Peyer's patch (tissue), 4 donors: ENCODE data around the gene RAB7A.
A peak's percentile ranks its signal among the peaks of the same experiment; 100 is the strongest.

Experiments used
- POLR2A ChIP-seq, 2 donors: fragments of 450-650 bp; IDR thresholded peaks; one replicate each; pipeline ENCODE4 v1.5.1; 2017; ENCODE audit warnings: antibody characterized with exemption in 2 of 2, mild to moderate bottlenecking in 2 of 2, moderate library complexity in 2 of 2
- TF ChIP-seq, protein P1 (sequence below), 6 experiments: fragments of 450-650 bp in 4 of 6; fragments of 200-600 bp in 2 of 6; sonication (generic) in 1 of 6; IDR thresholded peaks; one replicate each; pipeline ENCODE4 v1.5.1; 2017 to 2019; ENCODE audit warnings: antibody characterized with exemption in 6 of 6, mild to moderate bottlenecking in 3 of 6, moderate library complexity in 1 of 6

- no peak for TF ChIP-seq POLR2A (IDR thresholded peaks at IDR 0.05)
- TF ChIP-seq, protein P1, sequence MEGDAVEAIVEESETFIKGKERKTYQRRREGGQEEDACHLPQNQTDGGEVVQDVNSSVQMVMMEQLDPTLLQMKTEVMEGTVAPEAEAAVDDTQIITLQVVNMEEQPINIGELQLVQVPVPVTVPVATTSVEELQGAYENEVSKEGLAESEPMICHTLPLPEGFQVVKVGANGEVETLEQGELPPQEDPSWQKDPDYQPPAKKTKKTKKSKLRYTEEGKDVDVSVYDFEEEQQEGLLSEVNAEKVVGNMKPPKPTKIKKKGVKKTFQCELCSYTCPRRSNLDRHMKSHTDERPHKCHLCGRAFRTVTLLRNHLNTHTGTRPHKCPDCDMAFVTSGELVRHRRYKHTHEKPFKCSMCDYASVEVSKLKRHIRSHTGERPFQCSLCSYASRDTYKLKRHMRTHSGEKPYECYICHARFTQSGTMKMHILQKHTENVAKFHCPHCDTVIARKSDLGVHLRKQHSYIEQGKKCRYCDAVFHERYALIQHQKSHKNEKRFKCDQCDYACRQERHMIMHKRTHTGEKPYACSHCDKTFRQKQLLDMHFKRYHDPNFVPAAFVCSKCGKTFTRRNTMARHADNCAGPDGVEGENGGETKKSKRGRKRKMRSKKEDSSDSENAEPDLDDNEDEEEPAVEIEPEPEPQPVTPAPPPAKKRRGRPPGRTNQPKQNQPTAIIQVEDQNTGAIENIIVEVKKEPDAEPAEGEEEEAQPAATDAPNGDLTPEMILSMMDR (IDR thresholded peaks at IDR 0.05): peak in 1 of 6 experiments; percentile 6
Measured at GRCh38 chr3:128725547-128726022, 398 bp upstream of the RAB7A start.
